Esophagus squamous epithelium (tissue), 5 donors: Measurements from ENCODE around the gene KCNAB1. TPM values are rescaled to one million over a fixed set of nuclear protein-coding genes. Genes with fewer than 3 reads are reported as not detected.

Experiments used
- DNase-seq: peaks from one replicate; lab custom pipeline; 2025; lab: John Stamatoyannopoulos, UW
- H3K27ac ChIP-seq, 4 donors: fragments of 200-600 bp; sonication (generic); one replicate each; pipeline ENCODE4 v1.5.1; 2016 to 2019; ENCODE audit warnings: mild to moderate bottlenecking in 1 of 4
- H3K27me3 ChIP-seq, 4 donors: fragments of 200-600 bp; sonication (generic); 1 replicate in 3 of 4; 2 replicates in 1 of 4; pipeline versions ENCODE4 v1.5.1 to v1.6.0; 2017 to 2021; ENCODE audit warnings: antibody characterized with exemption in 1 of 4
- H3K36me3 ChIP-seq, 3 donors: fragments of 200-600 bp; sonication (generic); one replicate each; pipeline ENCODE4 v1.5.1; 2016 to 2019
- H3K4me1 ChIP-seq, 3 donors: fragments of 200-600 bp; sonication (generic); one replicate each; pipeline ENCODE4 v1.5.1; 2017 to 2019
- H3K4me3 ChIP-seq, 4 donors: fragments of 200-600 bp; sonication (generic); 1 replicate in 3 of 4; 2 replicates in 1 of 4; pipeline ENCODE4 v1.5.1; 2016 to 2019; ENCODE audit warnings: mild to moderate bottlenecking in 2 of 4, moderate library complexity in 1 of 4
- H3K9me3 ChIP-seq, 3 donors: fragments of 200-600 bp; sonication (generic); one replicate each; pipeline ENCODE4 v1.5.1; 2016 to 2019
- POLR2A ChIP-seq, 4 donors: fragments of 450-650 bp; IDR thresholded peaks; one replicate each; pipeline ENCODE4 v1.6.1; 2017; ENCODE audit warnings: antibody characterized with exemption in 4 of 4, mild to moderate bottlenecking in 4 of 4, moderate library complexity in 3 of 4
- WGBS, 2 donors: methylation state at CpG; one replicate each; pipeline ENCODE4 v1.1.5; 2018; 5-methylcytosine and 5-hydroxymethylcytosine counted together
- intact Hi-C: fragments of 100-400 bp; cut with DNase I; formaldehyde crosslinking; loops from one replicate; pipeline ENCODE4 v1.15.0; 2022
- total RNA-seq, 4 donors: library from RNA; depleted of rRNA; stranded (reverse); fragments of >200 nt; gene quantifications; one replicate each; pipeline ENCODE4 v1.1.0, GENCODE V29; 2016
- TF ChIP-seq, protein P1 (sequence below), 6 experiments: fragments of 450-650 bp in 4 of 6; fragments of 200-600 bp in 2 of 6; sonication (generic) in 2 of 6; IDR thresholded peaks; one replicate each; pipeline ENCODE4 v1.5.1; 2016 to 2019; ENCODE audit warnings: antibody characterized with exemption in 6 of 6, mild to moderate bottlenecking in 4 of 6, moderate library complexity in 4 of 6
- donor health status: DM: yes; HTN: yes; CAD: no.

KCNAB1 gene
- total RNA-seq, 4 donors from 2014 or later = 0.40 to 6.6 (median 1.3) TPM

DNA sequence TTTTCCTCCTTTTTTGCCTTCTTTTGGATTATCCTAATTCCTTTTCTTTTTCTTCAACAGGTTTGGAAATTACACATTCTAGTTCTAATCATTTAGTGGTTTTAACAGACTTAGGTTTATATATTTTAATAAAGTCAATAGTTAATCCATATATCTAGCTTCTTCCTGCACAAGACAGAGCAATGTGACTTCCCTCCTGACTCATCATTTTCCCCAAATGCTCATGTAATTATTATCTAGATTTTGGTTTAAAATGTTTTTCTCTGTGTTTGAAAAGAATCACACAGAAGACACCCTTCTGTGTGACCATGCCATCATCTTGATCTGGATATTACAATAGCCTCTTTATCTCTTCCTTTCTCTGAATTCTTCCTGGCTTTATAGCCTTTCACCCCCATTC is 463.1 kb downstream of the KCNAB1 start:
- Histone ChIP-seq H3K4me1 (no peaks in the 10 kb centered on the region), H3K27me3 (no peaks in the 10 kb centered on the region), H3K36me3 (no peaks in the 10 kb centered on the region), H3K4me3 (no peak overlapping the region), H3K27ac (no peak overlapping the region), H3K9me3 (no peaks in the 10 kb centered on the region)
- DNase-seq = no peak
- no peak for TF ChIP-seq POLR2A (IDR thresholded peaks at IDR 0.05)
- TF ChIP-seq, protein P1, sequence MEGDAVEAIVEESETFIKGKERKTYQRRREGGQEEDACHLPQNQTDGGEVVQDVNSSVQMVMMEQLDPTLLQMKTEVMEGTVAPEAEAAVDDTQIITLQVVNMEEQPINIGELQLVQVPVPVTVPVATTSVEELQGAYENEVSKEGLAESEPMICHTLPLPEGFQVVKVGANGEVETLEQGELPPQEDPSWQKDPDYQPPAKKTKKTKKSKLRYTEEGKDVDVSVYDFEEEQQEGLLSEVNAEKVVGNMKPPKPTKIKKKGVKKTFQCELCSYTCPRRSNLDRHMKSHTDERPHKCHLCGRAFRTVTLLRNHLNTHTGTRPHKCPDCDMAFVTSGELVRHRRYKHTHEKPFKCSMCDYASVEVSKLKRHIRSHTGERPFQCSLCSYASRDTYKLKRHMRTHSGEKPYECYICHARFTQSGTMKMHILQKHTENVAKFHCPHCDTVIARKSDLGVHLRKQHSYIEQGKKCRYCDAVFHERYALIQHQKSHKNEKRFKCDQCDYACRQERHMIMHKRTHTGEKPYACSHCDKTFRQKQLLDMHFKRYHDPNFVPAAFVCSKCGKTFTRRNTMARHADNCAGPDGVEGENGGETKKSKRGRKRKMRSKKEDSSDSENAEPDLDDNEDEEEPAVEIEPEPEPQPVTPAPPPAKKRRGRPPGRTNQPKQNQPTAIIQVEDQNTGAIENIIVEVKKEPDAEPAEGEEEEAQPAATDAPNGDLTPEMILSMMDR (IDR thresholded peaks at IDR 0.05) = no peak
- intact Hi-C loops = no loop called here

DNA sequence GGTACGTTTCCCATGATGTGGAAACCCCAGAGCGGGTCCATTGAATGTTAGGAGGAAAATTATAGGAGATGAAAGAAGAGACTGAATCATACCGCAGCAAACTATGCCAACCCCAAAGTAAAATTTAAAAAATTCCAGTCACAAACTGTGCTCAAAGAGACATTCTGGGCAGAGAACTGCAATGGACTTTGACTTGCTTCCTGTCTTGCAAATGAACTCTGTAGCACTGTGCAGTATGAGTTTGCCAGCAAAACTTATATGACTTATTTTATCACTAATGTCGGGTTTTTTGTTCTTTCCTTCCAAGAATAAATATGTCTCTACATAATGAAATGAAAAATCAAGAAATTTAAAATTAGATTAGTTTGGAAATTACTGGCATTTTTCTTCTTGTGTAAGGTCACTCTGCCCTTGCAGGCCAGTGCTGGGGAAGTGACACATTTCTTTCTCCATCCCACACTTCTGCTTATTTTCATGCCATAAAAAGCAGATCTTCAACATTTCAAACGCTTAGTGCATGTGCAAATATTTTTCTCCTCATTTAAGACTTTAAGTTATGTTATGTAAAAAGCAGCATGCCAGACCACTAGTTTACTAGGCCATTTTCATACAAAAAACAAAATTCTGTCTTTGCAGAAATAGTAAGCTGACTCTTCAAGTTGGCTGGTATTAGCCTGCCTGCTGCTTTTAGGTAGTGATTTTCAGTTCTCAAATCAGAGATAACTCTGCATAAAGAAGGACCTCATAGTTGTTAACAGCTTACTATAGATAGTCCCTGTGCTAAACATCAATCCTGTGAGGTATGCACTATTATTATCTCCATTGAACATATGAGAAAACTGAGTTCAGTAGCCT is 466.8 kb downstream of the KCNAB1 start:
- H3K27ac ChIP-seq = no peak overlapping the region
- H3K4me1 ChIP-seq = no peaks in the 10 kb centered on the region
- DNase-seq = no peak
- intact Hi-C loops = no loop called here
- H3K36me3 ChIP-seq = no peaks in the 10 kb centered on the region
- TF ChIP-seq POLR2A (IDR thresholded peaks at IDR 0.05) = no peak
- TF ChIP-seq, protein P1 (IDR thresholded peaks at IDR 0.05) = no peak
- H3K27me3 ChIP-seq = no peaks in the 10 kb centered on the region
- no peak overlapping the region for H3K4me3 ChIP-seq
- no peaks in the 10 kb centered on the region for H3K9me3 ChIP-seq
- 69 to 77% methylated on average over 5 of the region's 5 CpGs for WGBS, 2 donors

DNA sequence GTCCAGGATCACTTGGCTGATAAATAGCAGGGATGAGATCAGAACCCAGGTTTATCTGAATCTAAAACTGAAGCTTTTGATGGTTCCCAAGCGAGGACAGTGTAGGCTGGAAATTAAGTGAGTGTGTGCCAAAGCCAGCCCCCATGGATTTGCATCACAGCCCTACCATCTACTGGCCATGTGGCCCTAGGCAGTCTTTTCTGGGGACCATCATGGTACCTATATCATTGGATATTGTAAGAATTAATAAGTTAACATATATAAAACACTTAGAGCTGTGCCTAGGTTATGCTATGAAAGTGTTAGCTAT is 467.3 kb downstream of the KCNAB1 start:
- no peak overlapping the region for H3K4me3 ChIP-seq
- DNase-seq = no peak
- no peaks in the 10 kb centered on the region for H3K9me3 ChIP-seq
- H3K36me3 ChIP-seq = no peaks in the 10 kb centered on the region
- intact Hi-C loops = no loop called here
- no peaks in the 10 kb centered on the region for H3K4me1 ChIP-seq
- H3K27ac ChIP-seq = no peak overlapping the region
- WGBS, 2 donors = 20 to 67% methylated on average over 1 of the region's 1 CpG
- no peaks in the 10 kb centered on the region for H3K27me3 ChIP-seq
- TF ChIP-seq, protein P1 (IDR thresholded peaks at IDR 0.05) = no peak
- TF ChIP-seq POLR2A (IDR thresholded peaks at IDR 0.05) = no peak

Other genes starting within 250 kb of the KCNAB1 start
- gene GMPS, start 249.9 kb upstream of the KCNAB1 start, total RNA-seq = 10 to 100 TPM; 14.3 to 47.9 (median 36.8) TPM